GM21360 (cell line): ENCODE results near the gene WDR20.
"Not testable (repeated sequence)": the region's sequence is repeated elsewhere in the genome, so short reads cannot be mapped to it uniquely, and the experiment has no call there.

Source experiments
- ATAC-seq: cut with Tn5 transposase; IDR thresholded peaks from one replicate; pipeline ENCODE4 v1.9.1; 2021; ENCODE audit warnings: mild to moderate bottlenecking, moderate library complexity; ENCODE audit not compliant: unreplicated experiment

The WDR20 gene

DNA sequence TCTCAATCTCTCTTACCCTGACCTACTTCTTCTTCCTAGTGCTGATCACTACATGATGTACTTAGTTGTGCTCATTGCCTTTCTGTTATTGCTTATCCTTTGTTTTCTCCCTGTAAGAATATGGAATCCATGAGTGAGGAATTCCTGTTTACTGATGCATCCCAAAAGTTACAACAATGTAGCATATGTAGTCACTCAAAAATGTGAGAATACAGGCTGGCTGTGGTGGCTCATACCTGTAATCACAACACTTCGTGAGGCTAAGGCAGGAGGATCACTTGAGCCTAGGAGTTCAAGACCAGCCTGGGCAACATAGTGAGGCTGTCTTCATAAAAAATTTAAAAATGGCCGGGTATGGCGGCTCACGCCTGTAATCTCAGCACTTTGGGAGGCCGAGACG lies 8.0 kb upstream of the WDR20 start:
- no peak for ATAC-seq

DNA sequence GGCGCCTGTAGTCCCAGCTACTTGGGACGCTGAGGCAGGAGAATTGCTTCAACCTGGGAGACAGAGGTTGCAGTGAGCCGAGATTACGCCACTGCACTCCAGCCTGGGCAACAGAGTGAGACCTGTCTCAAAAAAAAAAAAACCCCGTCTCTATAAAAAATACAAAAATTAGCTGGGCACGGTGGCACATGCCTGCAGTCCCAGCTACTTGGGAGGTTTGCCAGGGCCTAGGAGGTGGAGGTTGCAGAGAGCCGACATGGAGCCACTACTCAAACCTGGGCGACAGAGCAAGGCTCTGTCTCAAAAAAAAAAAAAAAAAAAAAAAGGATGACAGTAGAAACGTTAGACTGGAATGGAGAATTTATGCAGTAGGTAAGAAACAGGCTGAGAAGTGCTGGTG lies 5.7 kb upstream of the WDR20 start:
- ATAC-seq: not testable (repeated sequence)

DNA sequence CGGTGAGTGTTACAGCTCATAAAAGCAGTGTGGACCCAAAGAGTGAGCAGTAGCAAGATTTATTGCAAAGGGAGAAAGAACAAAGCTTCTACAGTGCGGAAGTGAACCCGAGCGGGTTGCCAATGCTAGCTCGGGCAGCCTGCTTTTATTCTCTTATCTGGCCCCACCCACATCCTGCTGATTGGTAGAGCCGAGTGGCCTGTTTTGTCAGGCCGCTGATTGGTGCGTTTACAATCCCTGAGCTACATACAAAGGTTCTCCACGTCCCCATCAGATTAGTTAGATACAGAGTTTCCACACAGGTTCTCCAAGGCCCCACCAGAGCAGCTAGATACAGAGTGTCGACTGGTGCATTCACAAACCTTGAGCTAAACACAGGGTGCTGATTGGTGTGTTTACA lies 5.0 kb upstream of the WDR20 start:
- ATAC-seq: not testable (repeated sequence)

DNA sequence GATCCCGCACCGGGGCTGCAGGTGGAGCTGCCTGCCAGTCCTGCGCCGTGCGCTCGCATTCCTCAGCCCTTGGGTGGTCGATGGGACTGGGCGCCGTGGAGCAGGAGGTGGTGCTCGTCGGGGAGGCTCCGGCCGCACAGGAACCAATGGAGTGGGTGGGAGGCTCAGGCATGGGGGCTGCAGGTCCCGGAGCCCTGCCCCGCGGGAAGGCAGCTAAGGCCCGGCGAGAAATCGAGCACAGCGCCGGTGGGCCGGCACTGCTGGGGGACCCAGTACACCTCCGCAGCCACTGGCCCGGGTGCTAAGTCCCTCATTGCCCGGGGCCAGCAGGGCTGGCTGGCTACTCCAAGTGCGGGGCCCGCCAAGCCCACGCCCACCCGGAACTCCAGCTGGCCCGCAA lies 4.2 kb upstream of the WDR20 start:
- not testable (repeated sequence) for ATAC-seq

DNA sequence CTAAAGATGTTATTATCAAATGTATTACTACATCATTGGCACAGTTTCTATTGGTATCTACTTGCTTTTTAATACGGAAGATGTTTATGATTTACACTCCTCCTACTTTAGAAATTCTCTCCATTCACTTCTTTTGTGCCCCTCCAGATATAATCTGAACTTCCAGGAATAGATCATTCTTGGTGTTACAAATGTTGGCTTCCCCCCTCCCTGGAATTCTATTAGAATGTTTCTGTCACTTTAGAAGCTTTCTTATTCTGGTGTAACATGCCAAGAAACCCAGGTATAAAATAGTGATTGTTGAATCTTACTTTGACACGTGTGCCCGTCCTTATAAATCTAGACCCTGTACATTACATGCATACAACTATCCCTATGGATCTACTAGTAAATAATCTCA lies 1.2 kb upstream of the WDR20 start:
- no peak for ATAC-seq

DNA sequence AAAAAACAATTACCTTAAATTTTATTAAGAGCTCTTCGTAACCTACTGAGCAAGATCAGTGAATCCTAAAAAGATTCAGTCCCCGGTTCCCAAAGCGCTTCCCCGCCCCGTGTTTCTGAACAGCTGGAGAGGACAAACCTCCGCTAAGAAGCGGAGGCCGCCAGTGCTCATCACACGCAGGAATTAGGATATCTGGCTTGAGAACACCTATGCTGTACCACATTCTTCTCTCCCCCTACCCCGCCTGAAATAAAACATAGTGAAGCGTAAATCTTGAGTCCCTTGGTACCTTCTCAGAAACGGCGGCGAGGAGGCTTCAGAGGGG lies 774 bp upstream of the WDR20 start:
- no peak for ATAC-seq

DNA sequence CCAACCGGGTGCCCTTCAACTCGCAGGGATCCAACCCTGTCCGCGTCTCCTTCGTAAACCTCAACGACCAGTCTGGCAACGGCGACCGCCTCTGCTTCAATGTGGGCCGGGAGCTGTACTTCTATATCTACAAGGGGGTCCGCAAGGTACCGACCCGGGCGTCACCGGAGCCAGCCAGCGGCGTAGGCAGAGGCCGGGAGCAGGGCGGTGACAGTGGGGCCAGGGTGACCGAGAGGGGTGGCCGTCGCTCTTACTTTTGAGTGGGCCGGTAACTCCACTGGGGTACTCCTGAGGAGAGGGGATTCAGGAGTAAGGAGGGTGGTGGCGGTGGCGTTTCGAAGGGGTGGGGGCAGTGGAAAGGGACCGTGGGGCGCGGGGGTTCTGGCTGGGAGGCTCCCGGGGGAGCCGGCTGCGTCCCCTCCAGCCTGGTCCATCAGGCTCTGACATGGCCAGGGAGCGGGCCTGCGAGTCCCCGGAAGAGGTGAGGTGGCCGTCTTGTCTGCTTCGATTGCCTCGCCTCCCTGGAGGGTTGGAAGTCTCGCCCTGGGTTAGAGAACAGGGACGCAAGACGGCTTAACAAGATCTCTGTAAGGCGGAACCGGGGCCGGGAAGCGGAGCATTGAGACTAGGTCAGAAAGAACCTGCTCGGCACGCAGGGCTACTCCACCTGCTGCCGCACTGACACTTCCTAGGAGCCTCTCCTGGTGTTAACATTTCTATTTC lies 491 bp downstream of the WDR20 start:
- ATAC-seq: peak; percentile 21

DNA sequence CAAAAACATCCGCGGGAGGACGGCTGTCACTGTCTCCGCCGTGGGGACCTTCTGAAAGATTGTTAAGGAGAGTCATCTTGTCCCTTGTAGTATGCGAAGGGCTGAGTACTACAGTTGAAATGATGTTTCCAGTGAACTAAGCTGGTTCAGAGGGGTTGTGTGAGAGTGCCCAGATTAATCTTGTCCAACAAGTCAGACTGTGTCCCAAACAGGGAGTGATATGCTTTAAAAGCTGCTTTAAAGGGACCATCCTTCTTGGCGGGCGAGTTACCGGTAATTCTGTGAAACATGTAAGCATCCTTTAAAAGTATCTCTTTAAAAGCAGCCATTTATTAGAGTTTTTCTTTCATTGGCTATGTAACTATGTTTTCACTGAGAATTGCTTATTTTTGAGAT lies 1.1 kb downstream of the WDR20 start:
- no peak for ATAC-seq

DNA sequence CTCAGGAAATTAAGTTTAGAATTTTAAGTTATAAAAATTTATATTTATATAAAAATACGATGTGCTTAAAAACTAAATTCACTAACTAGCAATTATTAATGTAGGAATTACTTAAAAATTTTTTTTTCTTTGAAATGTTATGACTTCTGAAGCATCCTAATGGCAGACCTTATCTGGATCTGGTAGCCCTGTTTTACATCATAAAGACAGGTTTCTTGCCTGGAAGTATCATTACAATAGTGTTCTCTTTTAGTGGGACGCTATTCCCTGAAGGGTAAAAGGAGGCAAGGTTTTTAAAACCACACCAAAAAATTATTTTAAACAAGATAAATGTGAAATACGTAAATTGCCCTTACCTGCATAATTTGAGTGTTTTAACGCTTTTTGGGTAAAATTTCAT lies 2.1 kb downstream of the WDR20 start:
- no peak for ATAC-seq

DNA sequence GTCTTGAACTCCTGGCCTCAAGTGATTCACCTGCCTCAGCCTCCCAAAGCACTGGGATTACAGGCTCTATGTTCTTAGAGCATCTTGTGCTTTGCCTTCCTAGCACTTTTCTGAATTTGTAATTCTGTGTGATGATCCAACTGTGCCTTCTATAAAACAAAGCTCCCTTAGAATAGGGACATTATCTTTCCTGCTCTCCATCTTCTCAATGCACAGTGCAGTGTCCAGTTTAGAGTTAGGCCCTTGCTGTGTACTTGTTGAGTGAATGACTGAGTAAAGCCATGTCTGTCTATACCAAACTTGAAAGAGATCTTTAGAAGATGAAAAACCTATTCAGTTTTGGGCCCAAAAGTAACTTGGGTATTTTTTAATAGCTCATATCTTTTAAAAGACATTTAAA lies 5.2 kb downstream of the WDR20 start:
- ATAC-seq: no peak

DNA sequence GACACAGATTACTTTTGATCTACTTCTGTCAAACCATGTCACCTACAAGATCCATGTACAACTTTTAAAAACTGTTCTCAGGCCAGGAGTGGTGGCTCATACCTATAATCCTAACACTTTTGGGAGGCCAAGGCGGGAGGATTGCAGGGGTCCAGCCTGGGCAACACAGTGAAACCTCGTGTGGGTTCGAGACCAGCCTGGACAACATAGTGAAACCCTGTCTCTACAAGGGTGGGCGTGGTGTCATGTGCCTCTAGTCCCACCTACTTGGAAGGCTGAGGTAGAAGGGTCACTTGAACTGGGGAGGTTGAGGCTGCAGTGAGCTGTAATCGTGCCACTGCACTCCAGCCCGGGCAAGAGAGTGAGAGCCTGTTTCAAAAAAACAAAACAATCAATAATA lies 5.7 kb downstream of the WDR20 start:
- ATAC-seq: no peak

DNA sequence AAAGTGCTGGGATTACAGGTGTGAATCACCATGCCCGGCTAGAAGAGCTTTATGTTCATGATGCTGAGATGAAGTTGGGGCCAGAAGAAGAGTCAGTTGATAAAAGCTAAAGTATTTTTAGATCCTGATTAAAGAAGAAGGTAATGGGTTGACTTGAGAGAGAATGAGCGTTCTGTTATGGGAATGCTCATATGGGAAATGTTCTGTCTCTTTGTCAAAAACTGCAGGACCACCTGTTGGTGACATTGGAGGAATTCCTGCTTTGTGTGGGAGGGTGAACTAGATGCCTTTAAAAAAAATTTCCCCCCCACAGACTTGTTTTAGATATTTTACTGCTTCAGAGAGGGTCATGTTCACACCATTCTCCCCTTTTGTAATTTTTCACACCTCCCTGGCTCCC lies 6.7 kb downstream of the WDR20 start:
- ATAC-seq: no peak

DNA sequence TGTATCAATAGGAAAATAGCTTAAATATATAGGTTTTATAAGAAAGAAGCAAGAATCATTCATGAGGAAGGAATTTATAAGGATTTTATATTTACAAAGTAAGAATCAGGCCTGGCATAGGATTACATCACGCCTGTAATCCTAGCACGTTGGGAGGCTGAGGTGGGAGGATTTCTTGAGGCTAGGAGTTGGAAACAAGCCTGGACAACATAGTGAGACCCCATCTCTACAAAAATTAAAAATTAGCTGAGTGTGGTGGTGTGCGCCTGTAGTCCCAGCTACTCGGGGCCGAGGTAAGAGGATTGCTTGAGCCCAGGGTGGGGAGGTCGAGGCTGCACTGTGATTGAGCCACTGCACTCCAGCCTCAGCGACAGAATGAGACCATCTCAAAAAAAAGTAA lies 10.4 kb downstream of the WDR20 start:
- no peak for ATAC-seq

DNA sequence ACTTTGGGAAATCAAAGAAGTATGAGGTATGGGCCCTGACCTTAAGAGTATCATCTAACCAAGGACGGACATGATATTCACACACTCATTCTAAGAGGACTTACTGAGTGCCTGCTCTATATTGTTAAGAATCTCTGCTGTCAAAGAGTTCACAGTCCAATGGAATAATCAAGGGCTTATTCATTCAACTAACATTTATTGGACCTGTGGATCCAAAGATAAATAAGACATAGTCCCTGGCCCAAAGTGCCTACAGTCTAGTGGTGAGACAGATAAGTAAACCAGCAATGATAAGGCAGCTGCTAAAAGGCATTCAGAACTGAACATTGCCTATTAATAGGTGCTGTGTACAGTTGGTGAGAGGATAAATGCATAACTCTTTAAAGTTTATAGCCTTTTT lies 11.0 kb downstream of the WDR20 start:
- ATAC-seq: no peak

DNA sequence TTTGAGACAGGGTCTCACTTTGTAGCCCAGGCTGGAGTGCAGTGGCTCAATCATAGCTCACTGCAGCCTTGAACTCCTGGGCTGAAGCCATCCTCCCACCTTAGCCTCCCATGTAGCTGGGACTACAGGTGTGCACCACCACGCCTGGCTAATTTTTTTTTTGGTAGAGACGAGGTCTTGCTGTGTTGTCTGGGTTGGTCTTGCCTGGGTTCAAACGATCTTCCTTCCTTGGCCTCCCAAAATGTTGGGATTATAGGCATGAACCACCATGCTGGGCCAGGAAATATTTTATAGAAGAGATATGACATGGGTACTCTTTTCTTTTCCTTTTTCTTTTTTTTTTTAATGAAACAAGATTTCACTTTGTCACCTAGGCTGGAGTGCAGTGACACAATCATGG lies 11.7 kb downstream of the WDR20 start:
- not testable (repeated sequence) for ATAC-seq

DNA sequence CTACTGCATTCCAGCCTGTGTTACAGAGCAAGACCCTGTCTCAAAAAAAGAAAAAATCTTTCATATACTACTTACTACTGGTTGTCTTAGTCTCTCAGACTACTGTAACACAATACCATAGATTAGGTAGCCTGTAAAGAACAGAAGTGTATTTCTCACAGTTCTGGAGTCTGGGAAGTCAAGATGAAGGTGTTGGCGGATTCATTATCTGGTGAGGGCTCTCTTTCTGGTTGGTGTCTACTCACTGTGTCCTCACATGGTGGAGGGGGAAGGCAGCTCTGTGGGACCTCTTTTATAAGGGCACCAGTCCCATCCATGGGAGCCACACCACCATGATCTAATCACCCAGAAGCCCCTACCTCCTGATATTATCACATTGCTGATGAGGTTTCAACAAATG lies 14.4 kb downstream of the WDR20 start:
- no peak for ATAC-seq

DNA sequence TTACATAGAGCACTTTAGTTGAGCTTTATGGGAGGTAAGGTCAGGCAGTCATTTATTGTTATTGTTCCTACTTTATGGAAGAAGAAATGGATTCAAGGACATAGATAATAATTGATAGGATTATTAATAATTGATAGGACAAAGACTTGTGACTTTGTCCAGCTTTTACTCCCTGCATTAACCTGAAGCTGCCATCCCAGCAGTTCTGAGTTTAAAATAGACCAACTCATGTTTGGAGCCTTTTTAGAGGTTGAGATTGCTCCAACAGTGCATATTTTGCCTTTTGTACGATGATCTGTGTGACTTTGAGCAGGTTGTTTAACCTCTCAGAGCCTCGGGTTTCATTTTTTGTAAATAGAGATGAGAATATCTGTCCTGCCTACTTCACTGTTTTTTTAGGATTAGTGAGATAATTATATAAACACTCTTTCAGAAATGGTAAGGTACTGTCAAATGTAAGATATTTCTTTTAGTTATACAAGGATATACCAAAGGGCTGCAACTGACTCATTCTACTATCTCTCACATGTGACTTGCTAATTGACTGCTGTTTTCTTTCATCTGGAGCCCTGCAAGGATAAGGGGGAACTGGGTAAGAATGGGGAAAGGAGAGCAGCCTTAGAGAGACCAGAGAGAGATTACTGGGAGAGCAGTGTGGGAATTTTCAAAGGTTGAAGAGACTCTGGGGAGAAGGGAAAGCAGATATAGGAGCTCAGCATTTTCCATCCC lies 15.3 kb downstream of the WDR20 start:
- no peak for ATAC-seq

DNA sequence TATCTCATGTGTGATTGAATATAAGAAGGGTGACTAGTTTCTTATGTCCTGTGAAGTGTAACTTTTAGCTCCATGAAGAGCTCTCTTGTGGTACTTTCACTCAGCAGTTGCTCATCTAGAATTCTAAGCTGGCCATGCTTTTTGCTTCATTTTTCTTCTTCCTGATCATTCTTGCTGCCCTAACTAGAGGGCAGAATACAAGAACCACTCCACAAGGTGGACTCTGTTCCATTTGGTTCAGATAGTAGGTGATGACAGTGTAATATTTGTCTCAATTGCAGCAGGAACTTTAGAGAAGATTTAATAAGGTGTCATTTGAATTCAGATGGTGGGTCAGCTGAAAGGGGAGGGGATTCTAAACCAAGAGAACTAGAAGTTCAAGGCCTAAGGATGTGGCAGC lies 17.6 kb downstream of the WDR20 start:
- ATAC-seq: no peak

DNA sequence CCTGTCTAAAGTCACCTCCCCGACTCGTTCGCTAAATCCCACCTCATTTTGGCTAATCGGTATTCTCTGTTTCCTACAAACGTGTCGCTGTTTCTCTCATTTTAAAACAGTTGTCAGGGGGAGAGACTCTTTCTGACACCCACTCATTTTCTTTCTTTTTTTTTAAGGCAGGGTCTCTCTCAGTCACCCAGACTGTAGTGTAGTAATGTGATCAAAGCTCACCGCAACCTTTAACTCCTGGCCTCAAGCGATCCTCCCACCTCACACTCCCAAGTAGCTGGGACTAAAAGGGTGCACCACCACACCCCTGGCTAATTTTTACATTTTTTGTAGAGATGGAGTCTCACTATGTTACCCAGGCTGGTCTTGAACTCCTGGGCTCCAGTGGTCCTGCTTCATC lies 19.1 kb downstream of the WDR20 start:
- ATAC-seq: no peak

DNA sequence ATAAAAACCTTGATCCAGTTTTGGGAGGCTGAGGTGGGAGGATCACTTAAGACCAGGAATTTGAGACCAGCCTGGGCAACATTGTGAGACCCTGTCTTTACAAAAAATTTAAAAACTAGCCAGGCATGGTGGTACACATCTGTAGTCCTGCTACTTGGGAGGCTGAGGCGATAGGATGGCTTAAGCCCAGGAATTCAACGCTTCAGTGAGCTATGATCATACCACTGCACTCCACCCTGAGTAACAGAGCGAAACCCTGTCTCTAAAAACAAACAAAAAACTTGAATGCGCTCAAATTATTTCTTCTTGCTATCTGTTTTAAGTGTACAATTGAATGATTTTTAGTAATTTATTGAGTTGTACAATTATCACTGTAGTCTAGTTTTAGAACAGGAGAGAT lies 20.1 kb downstream of the WDR20 start:
- ATAC-seq: no peak

DNA sequence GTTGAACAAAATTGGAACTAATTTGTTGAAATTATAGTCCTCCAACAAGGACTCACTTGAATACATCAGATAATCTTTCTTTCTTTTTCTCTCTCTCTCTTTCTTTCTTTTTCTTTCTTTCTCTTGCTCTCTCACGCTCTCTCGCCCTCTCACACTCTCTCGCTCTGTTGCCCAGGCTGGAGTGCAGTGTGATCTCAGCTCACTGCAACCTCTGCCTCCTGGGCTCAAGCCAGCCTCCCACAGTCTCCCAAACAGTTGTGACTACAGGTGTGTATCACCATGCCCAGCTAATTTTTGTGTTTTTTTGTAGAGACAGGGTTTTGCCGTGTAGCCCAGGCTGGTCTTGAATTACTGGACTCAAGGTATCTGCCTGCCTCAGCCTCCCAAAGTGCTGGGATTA lies 22.8 kb downstream of the WDR20 start:
- no peak for ATAC-seq

DNA sequence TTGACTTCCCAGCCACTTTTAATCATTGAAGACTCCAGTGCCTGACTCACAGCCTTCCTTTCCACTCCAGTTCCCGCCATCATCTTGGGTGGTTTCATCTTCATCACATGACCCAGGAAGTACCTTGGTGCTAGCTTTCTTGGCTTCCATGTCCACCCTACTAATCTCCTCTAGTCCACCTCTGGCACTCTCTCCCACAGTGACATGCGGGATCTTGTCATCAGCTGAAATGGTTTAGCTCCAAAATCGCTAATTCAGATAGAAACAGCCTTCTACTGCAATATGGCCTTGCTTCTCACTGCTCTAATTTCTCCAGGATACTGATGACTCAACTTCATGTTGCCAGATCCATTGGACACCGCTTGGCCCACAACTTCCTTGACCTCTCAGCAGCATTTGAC lies 24.5 kb downstream of the WDR20 start:
- ATAC-seq: no peak

DNA sequence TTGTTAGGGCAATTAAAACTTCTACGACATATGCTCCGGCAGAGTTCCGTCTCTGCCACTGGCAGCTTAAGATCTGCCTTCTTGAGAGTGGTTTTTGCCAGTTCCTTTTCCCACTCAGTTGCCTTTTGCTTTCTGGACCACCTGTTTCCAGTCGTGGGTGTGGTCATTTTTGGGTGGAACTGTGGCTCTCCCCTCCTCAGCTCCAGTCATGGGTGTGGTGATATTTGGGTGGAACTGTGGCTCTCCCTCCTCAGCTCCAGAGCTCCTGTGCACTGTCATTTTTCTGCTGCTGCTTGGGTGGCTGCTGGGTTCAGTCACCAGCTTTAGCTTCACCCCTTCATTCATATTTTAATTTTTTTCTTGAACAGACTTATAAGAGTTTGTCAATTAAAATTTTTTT lies 25.3 kb downstream of the WDR20 start:
- no peak for ATAC-seq
